Kidney (tissue), 22 donors: Measurements from ENCODE around the gene TRPC3. TPM values are rescaled to one million over a fixed set of nuclear protein-coding genes. Genes with fewer than 3 reads are reported as not detected.

Experiments used
- DNase-seq, 5 donors: peaks; one replicate each; pipeline ENCODE4 v3.0.0-alpha.2; 2013 to 2020
- FAIRE-seq: peaks from 2 replicates; lab custom pipeline; 2012; peaks lifted over from hg19 to GRCh38; lab: Jason Lieb, UNC
- H3K27ac ChIP-seq, 2 donors: one replicate each; pipeline ENCODE4 v1.7.0; 2013; ENCODE audit warnings: low read depth in 2 of 2, low read length in 2 of 2, inconsistent platforms in 1 of 2
- H3K27me3 ChIP-seq: one replicate; pipeline ENCODE4 v1.7.1; 2013; ENCODE audit warnings: low read length, inconsistent platforms; ENCODE audit not compliant: control insufficient read depth, insufficient read depth
- H3K36me3 ChIP-seq, 3 donors: one replicate each; pipeline versions ENCODE4 v1.7.0 to v1.7.1; 2013; ENCODE audit warnings: low read length in 3 of 3, control low read depth in 1 of 3, inconsistent platforms in 1 of 3; ENCODE audit not compliant: insufficient read depth in 3 of 3, control insufficient read depth in 2 of 3
- H3K4me1 ChIP-seq, 3 donors: one replicate each; pipeline versions ENCODE4 v1.7.0 to v1.7.1; 2013; ENCODE audit warnings: low read length in 3 of 3, inconsistent platforms in 1 of 3, low read depth in 1 of 3; ENCODE audit not compliant: control insufficient read depth in 2 of 3, insufficient read depth in 2 of 3
- H3K4me3 ChIP-seq, 3 donors: one replicate each; pipeline versions ENCODE4 v1.7.0 to v1.8.1; 2013; ENCODE audit warnings: low read length in 3 of 3, control low read depth in 1 of 3, inconsistent platforms in 1 of 3
- H3K9ac ChIP-seq, 3 donors: one replicate each; pipeline versions ENCODE4 v1.7.0 to v1.7.1; 2013; ENCODE audit warnings: low read length in 3 of 3, control low read depth in 1 of 3, inconsistent platforms in 1 of 3
- H3K9me3 ChIP-seq, 3 donors: one replicate each; pipeline versions ENCODE4 v1.7.0 to v1.7.1; 2013; ENCODE audit warnings: low read length in 3 of 3, control low read depth in 1 of 3, inconsistent platforms in 1 of 3; ENCODE audit not compliant: control insufficient read depth in 2 of 3, insufficient read depth in 1 of 3
- CTCF ChIP-seq: IDR thresholded peaks from 3 replicates; pipeline ENCODE4 v1.5.1; 2012; ENCODE audit warnings: mild to moderate bottlenecking, moderate library complexity, borderline replicate concordance; ENCODE audit not compliant: insufficient read depth; ENCODE audit errors: extremely low read depth
- intact Hi-C: fragments of 100-400 bp; cut with DNase I; formaldehyde crosslinking; loops from one replicate; pipeline ENCODE4 v1.11.1; 2022
- long read RNA-seq, 10 donors: library from polyadenylated mRNA in 1 of 10; unstranded in 1 of 10; transcript quantifications; one replicate each; pipeline ENCODE4 v2.0.0 and lab custom pipeline, GENCODE V29; 2021 to 2026
- polyA plus RNA-seq: library from polyadenylated mRNA; stranded (reverse); fragments of 350-450 nt; fragmentation: Illumina TruSeq; extraction: RNeasy Lipid Tissue Mini Kit (QIAGEN cat#74804); gene quantifications from one replicate; pipeline ENCODE4 v1.2.3, GENCODE V29; 2014; ENCODE audit warnings: low read depth, low replicate concordance; ENCODE audit not compliant: insufficient read depth
- total RNA-seq: library from RNA; stranded (reverse); fragmentation: NEBNext Ultra II Directional; extraction: Animal tissue kit (Norgen Biotek cat#: 25700); gene quantifications from one replicate; pipeline ENCODE4 v1.2.1, GENCODE V29; 2021
- donor health status: control.
- donor health status: control.
- donor health status: control.
- donor health status: control.
- donor health status: control.
- donor health status: DM: yes; HTN: yes; CAD: no.
- donor health status: Normal renal cell carcinoma (clear cell type).

The TRPC3 gene
- total RNA-seq (0.44 TPM), polyA plus RNA-seq (0.17 TPM)
- long read RNA-seq, donor 1: 0 reads
- long read RNA-seq, donor 2: 0 reads
- long read RNA-seq, donor 3: 0 reads
- long read RNA-seq, donor 4: 0 reads
- long read RNA-seq, donor 5: 0 reads
- long read RNA-seq, donor 6: 0 reads
- long read RNA-seq, donor 7, partial matches to known transcripts: 0 of 1 reads
- long read RNA-seq, donor 7, other reads (novel, unspliced or antisense): 1 of 1 reads
- long read RNA-seq, donor 8: 0 reads
- long read RNA-seq, donor 9: 0 reads
- long read RNA-seq, donor 10: 0 reads

- Histone ChIP-seq H3K27me3 (peaks cover 9% of the 10 kb centered on the region), H3K9ac (no peak within 1 kb of the TSS), H3K27ac (no peak within 1 kb of the TSS), H3K9me3 (no peaks in the 10 kb centered on the region), H3K36me3 (no peaks in the 10 kb centered on the region), H3K4me3 (peak within 1 kb of the TSS; percentile 54 to 65 (median 65)), H3K4me1 (peaks cover 0 to 3% (median 0%) of the 10 kb centered on the region in 3 donors)
- intact Hi-C loops: no loop called here
- FAIRE-seq: no peak
- peak; percentile 37 to 83 (median 57) for DNase-seq
- no peak for TF ChIP-seq CTCF
Measured at GRCh38 chr4:121951521-121952110, at the start of gene TRPC3. TRPC3 (minus strand) TSS chr4:121952060; CDS start chr4:121951680, 380 bp downstream.

- H3K4me3 ChIP-seq: no peak overlapping the region
- DNase-seq: no peak
- TF ChIP-seq CTCF: no peak
- FAIRE-seq: no peak
- intact Hi-C loops: no loop called here
- no peak overlapping the region for H3K27ac ChIP-seq
- H3K27me3 ChIP-seq: no peaks in the 10 kb centered on the region
- H3K9ac ChIP-seq: no peak overlapping the region
- H3K9me3 ChIP-seq: no peaks in the 10 kb centered on the region
- no peaks in the 10 kb centered on the region for H3K36me3 ChIP-seq
- no peaks in the 10 kb centered on the region for H3K4me1 ChIP-seq
Measured at GRCh38 chr4:122000849-122001248, 49.0 kb upstream of the TRPC3 start.

GRCh38 chr4:121998024-121998423, 46.2 kb upstream of the TRPC3 start:
- FAIRE-seq (no peak), DNase-seq (no peak)
- intact Hi-C loops: no loop called here
- H3K9ac ChIP-seq: no peak overlapping the region
- TF ChIP-seq CTCF: no peak
- H3K4me3 ChIP-seq: no peak overlapping the region
- no peaks in the 10 kb centered on the region for H3K9me3 ChIP-seq
- no peak overlapping the region for H3K27ac ChIP-seq
- no peaks in the 10 kb centered on the region for H3K27me3 ChIP-seq
- no peaks in the 10 kb centered on the region for H3K36me3 ChIP-seq
- H3K4me1 ChIP-seq: no peaks in the 10 kb centered on the region
